HG02852 (cell line): ENCODE results near the gene MAB21L4.

ENCODE experiments used
- ATAC-seq: cut with Tn5 transposase; IDR thresholded peaks from one replicate; pipeline ENCODE4 v1.9.1; 2021; ENCODE audit warnings: mild to moderate bottlenecking, moderate library complexity; ENCODE audit not compliant: unreplicated experiment

The MAB21L4 gene

GRCh38 chr2:240925568-240926515, 29.9 kb upstream of the MAB21L4 start:
- no peak for ATAC-seq

DNA sequence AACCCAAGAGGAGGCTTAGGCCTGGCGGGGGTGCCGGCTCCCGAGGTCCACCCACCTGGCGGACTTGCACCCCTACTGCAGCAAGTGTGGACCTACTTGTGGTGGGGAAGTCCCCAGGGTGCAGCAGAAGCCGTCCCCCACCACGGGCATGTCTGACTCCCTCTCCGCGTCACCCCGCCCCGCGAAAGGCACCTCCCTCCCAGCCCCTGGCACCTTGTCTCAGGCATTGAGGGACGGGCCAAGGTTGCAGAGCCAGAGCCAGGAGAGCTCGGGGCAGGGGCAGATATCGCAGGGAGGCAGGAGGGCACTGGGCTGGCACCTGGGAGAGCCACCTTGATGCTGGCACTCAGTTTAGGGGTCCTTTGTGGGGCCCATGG, 29.2 kb upstream of the MAB21L4 start:
- no peak for ATAC-seq

DNA sequence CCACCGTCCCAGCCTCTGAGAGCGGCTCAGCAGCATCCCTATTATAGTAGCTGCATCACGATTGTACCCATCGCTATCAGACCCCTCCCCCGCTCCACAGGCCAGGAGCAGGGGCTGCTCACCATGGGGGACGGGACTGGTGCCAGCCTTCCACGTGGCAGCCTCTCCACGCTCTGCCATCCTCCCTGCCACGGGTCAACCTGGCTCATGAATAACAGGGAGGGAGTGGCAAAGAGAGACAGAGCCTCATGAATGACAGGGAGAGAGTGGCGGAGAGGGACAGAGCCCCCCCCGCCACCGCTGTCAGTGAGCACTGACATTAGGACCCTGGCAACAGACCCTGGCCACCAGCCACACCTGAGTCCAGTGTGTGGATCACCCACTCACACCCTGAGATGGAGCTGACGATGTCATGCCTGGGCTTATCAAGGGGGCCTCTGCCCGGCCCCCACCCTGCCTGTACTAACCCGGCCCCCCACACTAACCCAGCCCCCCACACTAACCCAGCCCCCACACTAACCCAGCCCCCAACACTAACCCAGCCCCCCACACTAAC, 27.1 kb upstream of the MAB21L4 start:
- ATAC-seq, result no peak

- ATAC-seq, result no peak
These were observed 26.5 kb upstream of the MAB21L4 start for GRCh38 chr2:240922245-240922981.

GRCh38 chr2:240921995-240922244, 26.0 kb upstream of the MAB21L4 start:
- ATAC-seq, result no peak

DNA sequence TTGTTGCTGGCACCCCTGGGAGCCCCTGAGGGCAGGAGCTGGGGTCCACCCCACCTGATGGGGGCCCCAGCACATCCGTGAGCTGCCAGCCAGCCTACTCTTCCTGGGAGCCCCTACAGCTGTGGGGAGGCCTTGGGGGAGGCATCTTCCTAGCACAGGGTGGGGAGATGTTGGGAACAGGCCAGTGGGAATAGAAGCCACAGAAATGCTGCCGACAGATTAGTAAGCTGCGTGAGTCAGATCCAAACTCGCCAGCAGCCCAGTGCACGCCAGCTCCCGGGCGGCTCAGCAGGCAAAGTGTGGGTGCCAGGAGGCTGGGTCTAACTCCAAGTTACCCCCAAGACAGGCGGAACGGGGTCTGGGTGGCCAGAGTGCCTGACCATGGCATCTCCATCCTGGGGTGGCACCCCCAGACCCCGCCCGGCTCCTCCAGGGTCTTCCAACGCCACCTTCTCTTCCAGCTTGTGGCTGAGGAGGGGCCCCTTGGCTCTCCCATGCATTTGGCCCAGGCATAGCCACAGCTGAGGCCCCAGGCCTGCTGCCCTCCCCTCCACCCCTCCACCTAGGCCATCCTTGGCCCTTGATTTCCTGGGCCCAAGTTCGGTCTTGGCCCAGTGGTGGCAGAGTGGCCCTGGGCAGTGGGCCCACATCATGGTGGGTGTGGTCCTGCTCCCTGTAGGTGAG, 25.5 kb upstream of the MAB21L4 start:
- ATAC-seq, result no peak

GRCh38 chr2:240920783-240921231, 24.9 kb upstream of the MAB21L4 start:
- no peak for ATAC-seq

DNA sequence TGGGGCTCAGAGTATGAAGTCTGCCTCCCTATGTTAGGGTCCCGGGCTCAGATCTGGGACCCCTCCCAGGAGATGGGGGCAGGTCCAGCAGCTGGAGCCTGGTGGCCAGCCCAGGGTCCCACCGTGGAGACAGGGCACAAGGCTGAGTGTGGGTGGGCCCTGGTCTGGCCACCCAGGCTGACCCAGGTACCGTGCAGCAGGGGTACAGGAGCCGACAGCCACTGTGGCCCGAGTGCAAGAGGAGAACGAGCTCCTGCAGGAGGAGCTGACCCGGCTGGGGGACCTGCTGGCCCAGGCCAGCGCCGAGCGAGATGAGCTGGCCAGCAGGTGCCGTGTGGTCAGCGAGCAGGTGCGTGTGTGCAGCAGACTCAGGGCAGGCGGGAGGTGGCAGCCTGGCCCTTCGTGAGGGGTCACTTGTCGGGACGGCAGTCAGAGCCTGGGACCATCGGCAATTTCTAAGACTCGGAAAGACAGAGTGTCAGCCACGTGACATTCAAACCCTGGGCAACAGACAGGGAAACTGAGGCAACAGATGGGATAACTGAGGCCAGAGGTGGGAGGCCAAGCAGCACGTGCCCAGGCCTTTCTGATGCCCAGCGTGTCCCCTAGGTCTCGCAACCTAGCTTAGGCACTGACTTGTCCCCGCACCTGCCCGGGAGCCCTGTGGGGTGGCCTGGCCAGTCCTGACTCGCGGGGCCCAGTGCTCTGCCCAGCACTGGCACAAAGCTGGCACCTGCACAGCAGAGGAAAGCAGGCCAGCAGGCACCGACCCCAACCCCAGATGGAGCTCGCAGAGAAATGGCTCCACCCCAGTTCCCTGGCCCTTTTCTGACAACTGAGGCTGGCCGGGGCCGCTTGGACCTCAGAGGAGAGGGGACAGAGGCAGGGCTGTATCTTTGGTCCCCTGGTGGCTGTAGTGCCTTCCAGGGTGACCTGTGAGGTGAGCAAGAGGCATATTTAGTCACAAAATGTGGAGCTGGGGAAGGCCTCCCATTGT, 24.1 kb upstream of the MAB21L4 start:
- ATAC-seq, result no peak

- no peak for ATAC-seq
These were observed 23.3 kb upstream of the MAB21L4 start for GRCh38 chr2:240919161-240919781.

DNA sequence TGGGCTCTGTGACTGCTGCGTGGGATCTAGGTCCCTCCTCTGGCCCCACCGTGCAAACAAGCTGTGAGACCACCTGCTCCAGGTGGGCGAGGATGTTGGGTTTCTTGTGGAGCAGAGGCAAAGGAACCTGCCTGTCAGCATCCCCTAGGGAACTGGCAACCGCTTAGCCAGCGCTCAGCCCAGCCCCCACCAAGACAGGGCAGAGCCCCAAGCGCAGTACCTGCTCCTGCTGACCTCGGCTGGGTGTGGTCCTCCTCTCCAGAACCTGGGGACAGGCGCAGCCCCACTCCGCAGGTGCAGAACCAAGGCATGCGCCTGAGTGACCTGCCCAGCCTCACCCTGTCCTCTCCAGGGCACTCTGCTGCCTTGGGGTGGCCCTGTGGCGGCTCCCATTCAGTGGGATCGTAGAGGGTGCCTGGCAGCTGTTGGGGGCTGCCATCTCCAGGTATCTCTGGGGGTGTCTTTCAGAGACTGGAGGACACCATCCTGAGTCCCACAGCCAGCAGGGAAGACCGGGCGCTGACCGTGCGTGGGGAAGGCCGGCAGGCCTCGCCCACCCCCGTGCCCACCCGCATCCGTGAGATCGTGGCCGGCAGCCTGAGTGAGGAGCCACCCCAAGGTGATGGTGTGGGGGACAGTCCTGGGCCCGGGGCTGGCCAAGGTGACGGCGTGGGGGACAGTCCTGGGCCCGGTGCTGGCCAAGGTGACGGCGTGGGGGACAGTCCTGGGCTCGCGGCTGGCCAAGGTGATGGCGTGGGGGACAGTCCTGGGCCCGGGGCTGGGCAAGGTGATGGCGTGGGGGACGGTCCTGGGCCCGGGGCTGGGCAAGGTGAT, 22.5 kb upstream of the MAB21L4 start:
- ATAC-seq, result no peak

GRCh38 chr2:240917684-240918257, 21.8 kb upstream of the MAB21L4 start:
- no peak for ATAC-seq

DNA sequence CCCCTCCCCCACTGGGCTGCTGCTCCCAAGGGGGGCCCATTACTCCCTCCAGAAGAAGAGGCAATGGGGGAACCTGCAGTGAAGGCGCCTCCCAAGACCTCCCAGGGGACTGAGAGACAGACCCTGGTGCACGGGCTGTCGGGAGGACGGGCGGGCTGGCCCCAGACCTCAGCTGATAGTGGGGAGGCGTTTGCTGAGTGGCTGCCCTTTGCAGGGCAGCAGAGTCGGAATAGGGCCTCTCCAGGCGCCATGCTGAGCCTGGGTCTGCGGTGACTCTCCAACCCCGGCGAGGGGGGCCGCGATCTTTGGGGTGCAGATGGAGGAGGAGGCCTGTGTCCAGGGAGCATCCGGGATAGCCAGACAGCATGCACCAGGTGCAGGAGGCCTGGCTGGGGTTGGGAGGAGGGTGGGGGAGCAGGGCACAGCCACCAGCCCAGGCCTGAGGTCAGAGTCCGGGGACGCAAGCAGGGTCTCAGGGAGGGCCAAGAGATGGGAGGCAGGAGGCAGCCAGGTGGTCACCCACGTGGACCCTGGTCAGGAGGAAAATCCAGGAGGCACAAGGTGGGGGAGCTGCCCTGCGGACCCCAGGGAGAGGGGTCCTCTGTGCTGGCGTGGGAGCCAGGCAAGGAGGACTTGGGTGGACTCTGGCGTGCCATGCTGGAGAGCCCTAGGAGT, 21.2 kb upstream of the MAB21L4 start:
- no peak for ATAC-seq

GRCh38 chr2:240916571-240917008, 20.6 kb upstream of the MAB21L4 start:
- no peak for ATAC-seq

GRCh38 chr2:240915526-240916341, 19.8 kb upstream of the MAB21L4 start:
- ATAC-seq, result no peak

GRCh38 chr2:240914645-240915525, 18.9 kb upstream of the MAB21L4 start:
- ATAC-seq, result no peak
